HCT116 (cell line): ENCODE results near the gene POLD1. TPM values are rescaled to one million over a fixed set of nuclear protein-coding genes. Genes with fewer than 3 reads are reported as not detected.

Experiments
- ATAC-seq: fragments of 200-7000 bp; cut with Tn5 transposase; 2 replicates; pipeline ENCODE4 v1.9.1; 2020; ENCODE audit warnings: mild to moderate bottlenecking, moderate library complexity
- BruUV-seq: library from RNA; stranded (reverse); fragments of 400-500 nt; replicated peaks from 2 replicates; lab custom pipeline; 2021; lab: Mats Ljungman, UMichigan
- CTCF ChIA-PET: fragments of 300-600 bp; sonication (Branson Sonifier 250); formaldehyde crosslinking; loops from one replicate; lab custom pipeline; 2021; ENCODE audit warnings: antibody characterized with exemption; lab: Charles Lee
- POLR2A ChIA-PET: fragments of 300-600, 350-600 bp; sonication (Branson Sonifier 250); formaldehyde crosslinking; loops from one replicate; lab custom pipeline; 2021; ENCODE audit warnings: antibody characterized with exemption; lab: Charles Lee
- RAD21 ChIA-PET, 2 experiments: fragments of 300-600 bp; sonication (Branson Sonifier 250); formaldehyde crosslinking; loops; one replicate each; lab custom pipeline; 2023; ENCODE audit warnings: low total read pairs in 2 of 2; ENCODE audit not compliant: uncharacterized antibody in 2 of 2, unreplicated experiment in 2 of 2, low non-redundant PET in 1 of 2; lab: Charles Lee
- DNase-seq: peaks from one replicate; pipeline ENCODE4 v3.0.0-alpha.2; 2010; ENCODE audit warnings: low read depth, low spot score
- H2AFZ ChIP-seq: fragments of 200-600 bp; shearing (Covaris generic), sonication (generic); 2 replicates; pipeline ENCODE4 v1.6.1; 2017; ENCODE audit warnings: low read depth, mixed run types, mixed read lengths, antibody characterized with exemption, low read length; ENCODE audit not compliant: poor library complexity, severe bottlenecking
- H3K27ac ChIP-seq: 2 replicates; pipeline ENCODE4 v1.5.1; 2012; ENCODE audit warnings: low read depth, low read length
- H3K27me3 ChIP-seq: fragments of 200-600 bp; sonication (generic); 2 replicates; pipeline ENCODE4 v1.6.1; 2016; ENCODE audit warnings: mixed run types, low read length, mixed read lengths; ENCODE audit not compliant: insufficient read depth
- H3K36me3 ChIP-seq, 2 experiments: fragments of 200-500 bp in 1 of 2; fragments of 200-600 bp in 1 of 2; sonication (Bioruptor generic) in 1 of 2; sonication (generic) in 1 of 2; 2 replicates each; pipeline versions ENCODE4 v1.5.1 to v1.6.1; 2014 to 2016; ENCODE audit warnings: low read length in 2 of 2, inconsistent platforms in 1 of 2, mixed read lengths in 1 of 2, mixed run types in 1 of 2; ENCODE audit not compliant: insufficient read depth in 2 of 2, control insufficient read depth in 1 of 2
- H3K4me1 ChIP-seq, 2 experiments: fragments of 200-600 bp in 1 of 2; sonication (generic) in 1 of 2; 2 replicates each; pipeline versions ENCODE4 v1.5.1 to v1.6.1; 2012 to 2017; ENCODE audit warnings: low read length in 2 of 2, inconsistent platforms in 1 of 2, mild to moderate bottlenecking in 1 of 2, mixed read lengths in 1 of 2, mixed run types in 1 of 2, moderate library complexity in 1 of 2; ENCODE audit not compliant: insufficient read depth in 2 of 2, control insufficient read depth in 1 of 2
- H3K4me2 ChIP-seq: fragments of 200-600 bp; sonication (generic); 2 replicates; pipeline ENCODE4 v1.6.1; 2017; ENCODE audit warnings: mixed run types, low read length, mixed read lengths
- H3K4me3 ChIP-seq, 2 experiments: fragments of 200-600 bp in 1 of 2; sonication (generic) in 1 of 2; replicated peaks in 1 of 2; 2 replicates each; pipeline ENCODE4 v1.5.1; 2011 to 2016; ENCODE audit warnings: low read length in 2 of 2, control low read depth in 1 of 2, low read depth in 1 of 2, mild to moderate bottlenecking in 1 of 2, mixed read lengths in 1 of 2, mixed run types in 1 of 2
- H3K79me2 ChIP-seq: fragments of 200-600 bp; sonication (generic); 2 replicates; pipeline ENCODE4 v1.6.1; 2017; ENCODE audit warnings: mild to moderate bottlenecking, mixed run types, low read length, moderate library complexity, mixed read lengths; ENCODE audit not compliant: insufficient read depth
- H3K9ac ChIP-seq: fragments of 200-600 bp; sonication (generic); 2 replicates; pipeline ENCODE4 v1.6.1; 2016; ENCODE audit warnings: low read length, mixed read lengths
- H3K9me2 ChIP-seq: fragments of 200-600 bp; sonication (generic), shearing (Covaris generic); 2 replicates; pipeline ENCODE4 v1.6.1; 2017; ENCODE audit warnings: mixed run types, mild to moderate bottlenecking, moderate library complexity; ENCODE audit not compliant: insufficient read depth
- H3K9me3 ChIP-seq, 2 experiments: fragments of 200-500 bp in 1 of 2; fragments of 200-600 bp in 1 of 2; sonication (Bioruptor generic) in 1 of 2; sonication (generic) in 1 of 2; 2 replicates each; pipeline ENCODE4 v1.6.1; 2014 to 2017; ENCODE audit warnings: low read length in 2 of 2, mixed read lengths in 2 of 2, inconsistent platforms in 1 of 2, low read depth in 1 of 2, mild to moderate bottlenecking in 1 of 2, mixed run types in 1 of 2, moderate library complexity in 1 of 2; ENCODE audit not compliant: control insufficient read depth in 1 of 2, insufficient read depth in 1 of 2
- H4K20me1 ChIP-seq: fragments of 200-600 bp; sonication (generic), shearing (Covaris generic); 2 replicates; pipeline ENCODE4 v1.6.1; 2017; ENCODE audit warnings: mixed run types, mild to moderate bottlenecking, moderate library complexity; ENCODE audit not compliant: insufficient read depth
- CBX3 ChIP-seq: IDR thresholded peaks from 2 replicates; pipeline ENCODE4 v1.6.1; 2012; ENCODE audit warnings: low read depth
- CTCF ChIP-seq, 3 experiments: fragments of 200-600 bp in 1 of 3; sonication (generic) in 1 of 3; IDR thresholded peaks in 2 of 3; conservative IDR thresholded peaks in 1 of 3; 2 replicates each; pipeline ENCODE4 v1.5.1; 2012 to 2017; ENCODE audit warnings: low read depth in 2 of 3, low read length in 2 of 3, antibody characterized with exemption in 1 of 3, borderline replicate concordance in 1 of 3, control low read depth in 1 of 3, mild to moderate bottlenecking in 1 of 3, mixed read lengths in 1 of 3, mixed run types in 1 of 3, moderate library complexity in 1 of 3; ENCODE audit not compliant: insufficient read depth in 1 of 3
- JUND ChIP-seq: IDR thresholded peaks from 2 replicates; pipeline ENCODE4 v1.6.1; 2012
- POLR2A ChIP-seq: IDR thresholded peaks from 2 replicates; pipeline ENCODE4 v1.7.0; 2011; ENCODE audit warnings: borderline replicate concordance; ENCODE audit not compliant: insufficient read depth, insufficient read length; ENCODE audit errors: extremely low read depth
- RAD21 ChIP-seq: IDR thresholded peaks from 2 replicates; pipeline ENCODE4 v1.6.1; 2012; ENCODE audit warnings: low read depth, mild to moderate bottlenecking
- TCF7L2 ChIP-seq: IDR thresholded peaks from 2 replicates; pipeline ENCODE4 v1.7.0; 2011; ENCODE audit warnings: borderline replicate concordance, inconsistent platforms; ENCODE audit not compliant: insufficient read depth, insufficient read length; ENCODE audit errors: extremely low read depth
- YY1 ChIP-seq: IDR thresholded peaks from 2 replicates; pipeline ENCODE4 v1.6.1; 2011; ENCODE audit warnings: low read length, low read depth, moderate library complexity, mild to moderate bottlenecking; ENCODE audit not compliant: insufficient replicate concordance; ENCODE audit errors: extremely low read depth
- ZFX ChIP-seq: fragments of 450-650 bp; IDR thresholded peaks from 2 replicates; pipeline ENCODE4 v1.6.1; 2017
- ZNF274 ChIP-seq: fragments of 200-500 bp; sonication (Bioruptor generic); IDR thresholded peaks from 2 replicates; pipeline ENCODE4 v1.6.1; 2014; ENCODE audit warnings: mild to moderate bottlenecking, low read depth, low read length, inconsistent platforms
- intact Hi-C: fragments of 100-400 bp; cut with micrococcal nuclease; formaldehyde crosslinking; loops from 2 replicates; pipeline ENCODE4 v1.10.0; 2022
- total RNA-seq: library from RNA; stranded (reverse); gene quantifications from one replicate; pipeline ENCODE4 v1.2.1, GENCODE V29; 2021; ENCODE audit not compliant: unreplicated experiment

Gene POLD1
- total RNA-seq, 1 experiment from 2014 or later: 122 TPM

- no TSS peak for BruUV-seq
These were observed 66.4 kb downstream of the POLD1 start for GRCh38 chr19:50450369-50451222.

DNA sequence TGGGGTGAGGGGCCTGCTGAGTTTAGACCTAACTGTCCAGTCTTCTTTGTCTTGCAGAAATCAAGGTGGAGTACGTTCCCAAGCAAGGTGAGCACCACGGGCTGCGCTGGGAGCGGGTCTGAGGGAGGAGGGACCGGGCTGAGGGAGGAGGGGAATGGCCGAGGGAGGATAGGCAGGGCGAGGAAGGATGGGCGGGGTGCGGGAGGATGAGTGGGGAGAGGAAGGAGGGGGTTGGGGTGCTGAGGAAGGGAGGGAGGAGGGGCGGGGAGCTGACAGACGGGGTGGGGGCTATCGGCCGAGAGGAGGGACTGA lies 67.0 kb downstream of the POLD1 start:
- no peak overlapping the region for H3K4me3 ChIP-seq
- CTCF ChIA-PET: no interaction called here
- no peaks in the 10 kb centered on the region for H3K9me2 ChIP-seq
- H4K20me1 ChIP-seq: no peaks in the 10 kb centered on the region
- no peaks in the 10 kb centered on the region for H3K79me2 ChIP-seq
- DNase-seq (no peak), ATAC-seq (no peak)
- H3K27ac ChIP-seq: no peak overlapping the region
- RAD21 ChIA-PET: no interaction called here
- no peaks in the 10 kb centered on the region for H3K27me3 ChIP-seq
- TF ChIP-seq CTCF (IDR thresholded peaks at IDR 0.05 in 2 of 3, conservative IDR thresholded peaks at IDR 0.05 in 1 of 3; ENCODE audit: borderline replicate concordance in 1 of 3, insufficient read depth in 1 of 3, low read depth in 2 of 3, low read length in 2 of 3) (no peak), CBX3 (no peak), YY1 (no peak), ZFX (no peak), RAD21 (no peak), POLR2A (no peak), TCF7L2 (no peak), ZNF274 (no peak)
- intact Hi-C loops: no loop called here
- no TSS peak for BruUV-seq
- POLR2A ChIA-PET: no interaction called here
- no peak overlapping the region for H3K4me2 ChIP-seq
- no peaks in the 10 kb centered on the region for H3K4me1 ChIP-seq
- no peaks in the 10 kb centered on the region for H3K36me3 ChIP-seq
- no peaks in the 10 kb centered on the region; a peak in 1 of 4 replicates for H3K9me3 ChIP-seq
- H3K9ac ChIP-seq: no peak overlapping the region
- H2AFZ ChIP-seq: no peak overlapping the region

More at GRCh38 chr19:50450369-50451222, 66.4 kb downstream of the POLD1 start:
- Histone ChIP-seq H2AFZ (no peak overlapping the region), H3K27ac (no peak overlapping the region), H3K4me3 (no peak overlapping the region)
- CTCF ChIA-PET: no interaction called here
- intact Hi-C loops: no loop called here
- TF ChIP-seq JUND (no peak), ZFX (no peak)
- TF ChIP-seq, all 23 proteins: peak for 0
- Histone ChIP-seq H3K4me1 (no peaks in the 10 kb centered on the region), H3K27me3 (no peaks in the 10 kb centered on the region), H3K36me3 (no peaks in the 10 kb centered on the region), H4K20me1 (no peaks in the 10 kb centered on the region), H3K9me2 (no peaks in the 10 kb centered on the region), H3K4me2 (no peak overlapping the region), H3K79me2 (no peaks in the 10 kb centered on the region), H3K9ac (no peak overlapping the region), H3K9me3 (no peaks in the 10 kb centered on the region; a peak in 1 of 4 replicates)
- DNase-seq (no peak), ATAC-seq (no peak)
- ChIA-PET RAD21 (no interaction called here), POLR2A (no interaction called here)
